ENCODE measurements around the gene TET1. TPM values are rescaled to one million over a fixed set of nuclear protein-coding genes. Genes with fewer than 3 reads are reported as not detected.

TET1 gene
- total RNA-seq, 1 donor from 2014 or later: 3.2 TPM

GRCh38 chr10:68526634-68527307, 33.4 kb upstream of the TET1 start:
- no peaks in the 10 kb centered on the region for H3K9me3 ChIP-seq
- no peaks in the 10 kb centered on the region for H3K27me3 ChIP-seq
- peak overlapping the region; percentile 86 for H3K27ac ChIP-seq
- peak overlapping the region; percentile 77 to 85 for H3K4me3 ChIP-seq
- intact Hi-C loops (cut with DNase I): no loop called here
- TF ChIP-seq POLR2A (IDR thresholded peaks at IDR 0.05): no peak
- no peak for TF ChIP-seq POLR2AphosphoS5 (IDR thresholded peaks at IDR 0.05; ENCODE audit: insufficient read depth in 1 of 2, low read depth in 1 of 2)
- no peak for TF ChIP-seq CTCF (IDR thresholded peaks at IDR 0.05)
- H3K4me1 ChIP-seq: peaks cover 10% of the 10 kb centered on the region
- H3K36me3 ChIP-seq: peaks cover 0 to 3% of the 10 kb centered on the region in 2 donors
- DNase-seq (ENCODE audit: extremely low spot score in 2 of 2): no peak

- Histone ChIP-seq H3K9me3 (no peaks in the 10 kb centered on the region), H3K27ac (no peak overlapping the region), H3K4me3 (no peak overlapping the region), H3K27me3 (no peaks in the 10 kb centered on the region), H3K36me3 (no peaks in the 10 kb centered on the region), H3K4me1 (no peaks in the 10 kb centered on the region)
- TF ChIP-seq POLR2A (IDR thresholded peaks at IDR 0.05) (no peak), POLR2AphosphoS5 (IDR thresholded peaks at IDR 0.05; ENCODE audit: insufficient read depth in 1 of 2, low read depth in 1 of 2) (no peak), CTCF (IDR thresholded peaks at IDR 0.05) (no peak)
- DNase-seq (ENCODE audit: extremely low spot score in 2 of 2): no peak
- intact Hi-C loops (cut with DNase I): no loop called here
Observed at GRCh38 chr10:68536973-68537372, 23.2 kb upstream of the TET1 start.

- no peak overlapping the region for H3K27ac ChIP-seq
- TF ChIP-seq POLR2AphosphoS5 (IDR thresholded peaks at IDR 0.05; ENCODE audit: insufficient read depth in 1 of 2, low read depth in 1 of 2) (no peak), POLR2A (IDR thresholded peaks at IDR 0.05) (no peak), CTCF (IDR thresholded peaks at IDR 0.05) (no peak)
- no peaks in the 10 kb centered on the region for H3K36me3 ChIP-seq
- intact Hi-C loops (cut with DNase I): no loop called here
- no peaks in the 10 kb centered on the region for H3K27me3 ChIP-seq
- no peaks in the 10 kb centered on the region for H3K4me1 ChIP-seq
- H3K9me3 ChIP-seq: no peaks in the 10 kb centered on the region
- H3K4me3 ChIP-seq: no peak overlapping the region
- DNase-seq (ENCODE audit: extremely low spot score in 2 of 2): no peak
Observed at GRCh38 chr10:68537796-68538195, 22.3 kb upstream of the TET1 start.

- no peaks in the 10 kb centered on the region for H3K27me3 ChIP-seq
- intact Hi-C loops (cut with DNase I): no loop called here
- no peak overlapping the region for H3K4me3 ChIP-seq
- no peak overlapping the region for H3K27ac ChIP-seq
- DNase-seq (ENCODE audit: extremely low spot score in 2 of 2): no peak
- no peak for TF ChIP-seq POLR2A (IDR thresholded peaks at IDR 0.05)
- TF ChIP-seq POLR2AphosphoS5 (IDR thresholded peaks at IDR 0.05; ENCODE audit: insufficient read depth in 1 of 2, low read depth in 1 of 2): no peak
- TF ChIP-seq CTCF (IDR thresholded peaks at IDR 0.05): no peak
- no peaks in the 10 kb centered on the region for H3K9me3 ChIP-seq
- H3K4me1 ChIP-seq: no peaks in the 10 kb centered on the region
- H3K36me3 ChIP-seq: no peaks in the 10 kb centered on the region
Observed at GRCh38 chr10:68543004-68543918, 16.9 kb upstream of the TET1 start.
